Umbilical cord (tissue), 2 donors: ENCODE measurements around the gene KCNQ2. TPM values are rescaled to one million over a fixed set of nuclear protein-coding genes. Genes with fewer than 3 reads are reported as not detected.

Source experiments
- DNase-seq: peaks from one replicate; pipeline ENCODE4 v3.0.0-alpha.2; 2015; ENCODE audit warnings: low spot score
- total RNA-seq: library from RNA; depleted of rRNA; stranded (reverse); fragments of >200 nt; gene quantifications from one replicate; pipeline ENCODE4 v1.2.3, GENCODE V29; 2014; ENCODE audit warnings: low replicate concordance; ENCODE audit not compliant: insufficient read depth

Gene KCNQ2
- total RNA-seq, 1 donor from 2014 or later, result 0.96 TPM

DNA sequence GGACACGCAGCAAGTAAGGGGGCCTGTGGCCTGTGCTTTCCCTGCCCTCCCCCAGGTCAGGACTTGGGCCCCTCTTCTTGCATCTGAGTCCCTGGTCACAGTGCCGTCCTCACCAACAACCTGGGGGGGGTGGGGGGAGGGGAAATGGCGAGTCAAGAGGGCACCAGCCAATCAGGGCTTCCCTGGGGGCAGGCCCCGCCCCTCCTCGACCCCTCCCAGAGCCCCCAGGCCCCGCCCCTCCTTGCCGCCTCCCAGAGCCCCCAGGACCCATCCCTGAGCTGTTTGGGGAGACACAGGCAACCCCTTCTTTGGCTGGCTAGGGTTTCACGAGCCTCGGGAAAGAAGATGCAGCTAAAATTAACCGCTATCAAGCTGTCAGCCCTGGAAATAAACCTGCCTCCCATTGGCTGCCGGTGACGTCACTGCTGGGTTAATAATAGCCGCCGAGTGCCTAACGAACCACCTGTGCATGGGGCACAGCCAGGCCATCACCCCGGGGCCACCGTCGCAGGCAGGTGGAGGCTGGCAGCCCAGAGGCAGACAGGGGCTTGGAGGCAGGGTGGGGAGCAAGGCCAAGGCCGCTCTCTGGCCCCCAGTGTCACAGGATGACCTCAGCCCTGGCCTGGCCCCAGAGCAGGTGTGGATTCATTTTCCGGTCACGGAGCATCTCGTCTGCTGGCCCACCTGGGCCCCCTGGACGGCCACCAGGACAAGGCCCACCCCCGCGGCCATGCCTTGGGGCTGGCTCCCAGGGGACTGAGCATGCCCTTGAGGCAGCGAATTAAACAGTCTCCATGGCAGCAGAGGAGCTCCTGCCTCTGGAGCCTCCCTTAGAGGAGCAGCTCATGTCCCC lies 29.6 kb upstream of the KCNQ2 start:
- DNase-seq, result no peak

- no peak for DNase-seq
Observed at GRCh38 chr20:63500902-63501817, 28.7 kb upstream of the KCNQ2 start.

DNA sequence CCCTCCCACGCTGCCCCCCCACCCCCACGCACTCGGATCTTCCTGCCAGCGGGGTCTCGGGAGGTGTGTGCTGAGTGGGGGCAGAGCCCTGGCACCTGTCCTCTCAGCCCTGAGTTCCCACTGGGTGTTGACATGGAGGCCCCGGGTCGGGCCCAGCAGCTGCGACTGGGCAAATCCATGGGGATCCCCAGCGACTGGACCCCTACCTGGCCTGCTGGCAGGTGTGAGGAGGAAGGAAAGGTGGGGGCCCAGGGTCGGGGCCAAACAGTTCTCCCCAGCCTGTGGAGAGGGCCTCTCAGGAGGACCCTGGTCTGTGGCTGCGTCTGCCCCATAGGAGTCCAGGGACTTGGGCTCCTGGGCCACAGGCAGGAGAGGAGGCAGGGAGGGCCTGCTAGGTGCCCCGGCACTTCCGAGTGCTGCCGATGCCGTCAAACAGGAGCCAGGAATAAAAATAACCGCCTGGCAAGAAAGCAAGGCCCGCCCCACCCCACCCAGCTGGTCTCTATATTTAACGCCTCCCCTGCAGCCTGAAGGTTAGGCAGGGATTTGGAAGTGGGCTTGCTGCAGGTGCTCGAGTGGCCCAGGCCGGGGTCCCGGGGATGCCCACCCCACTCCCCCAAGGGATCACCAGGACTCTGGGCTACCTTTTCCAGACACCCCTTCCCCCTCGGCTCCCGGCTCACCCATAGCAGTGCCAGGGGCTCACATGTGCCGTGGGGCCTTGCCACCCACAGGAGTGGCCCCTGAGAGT lies 27.9 kb upstream of the KCNQ2 start:
- no peak for DNase-seq

- DNase-seq, result no peak
Observed at GRCh38 chr20:63499338-63499969, 27.0 kb upstream of the KCNQ2 start.

DNA sequence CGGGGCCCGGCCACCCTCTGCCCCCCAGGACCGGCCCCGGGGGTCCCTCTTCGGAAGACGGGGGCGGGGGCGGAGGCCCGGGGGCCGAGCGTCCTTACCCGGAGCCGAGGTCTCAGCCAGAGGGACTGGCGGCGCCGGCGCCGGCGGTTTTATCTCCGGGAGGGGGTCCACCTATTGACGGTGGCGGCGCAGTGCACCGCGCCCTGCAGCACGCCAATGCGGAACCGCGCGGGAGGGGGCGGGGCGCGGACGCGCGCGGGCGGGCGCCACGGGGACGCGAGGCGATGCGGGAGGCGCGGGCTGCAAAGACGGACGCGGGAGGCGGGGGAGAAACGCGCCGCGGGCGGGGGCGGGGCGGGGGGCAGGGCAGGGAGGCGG lies 26.5 kb upstream of the KCNQ2 start, which contains the start of gene EEF1A2:
Gene EEF1A2 (minus strand): TSS at position 124 of the 378 bp plus-strand sequence. CDS start 1,320 bp downstream, outside the sequence.
- DNase-seq, result no peak

- DNase-seq, result no peak
Observed at GRCh38 chr20:63497946-63498935, 25.8 kb upstream of the KCNQ2 start.

DNA sequence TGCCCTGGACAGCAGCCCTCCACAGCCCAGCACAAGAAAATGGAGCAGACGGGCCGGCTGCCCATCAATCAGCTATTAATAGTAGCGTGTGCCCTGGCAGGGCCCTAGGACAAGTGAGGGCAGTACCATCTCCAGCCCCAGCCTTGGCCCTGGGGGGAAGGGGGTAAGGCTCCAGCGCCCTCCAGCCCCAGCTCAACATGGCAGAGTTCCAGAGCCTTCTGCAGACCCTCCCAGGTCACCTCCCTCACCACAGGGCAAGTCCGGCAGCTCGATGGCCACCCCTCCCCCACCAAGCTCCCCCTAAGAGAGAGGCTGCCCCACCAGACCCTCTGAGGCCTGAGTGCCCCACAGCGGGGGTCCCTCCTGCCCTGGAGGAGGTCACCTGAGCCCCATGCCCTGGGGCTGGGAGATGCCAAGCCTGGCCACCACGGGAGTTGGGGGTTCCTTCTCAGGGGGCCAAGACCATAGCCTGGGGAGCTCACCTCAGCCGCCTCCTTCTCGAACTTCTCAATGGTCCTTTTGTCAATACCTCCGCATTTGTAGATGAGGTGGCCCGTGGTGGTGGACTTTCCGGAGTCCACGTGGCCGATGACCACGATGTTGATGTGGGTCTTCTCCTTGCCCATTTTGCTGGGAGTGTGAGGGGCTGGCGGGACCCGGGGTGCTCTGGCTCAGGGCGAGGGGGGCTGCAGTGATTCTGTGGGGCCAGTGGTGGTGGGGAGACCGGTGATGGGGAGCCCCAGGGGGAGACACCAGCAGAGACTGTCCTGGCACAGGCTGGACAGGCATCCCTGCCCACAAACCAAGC lies 24.9 kb upstream of the KCNQ2 start:
- no peak for DNase-seq

DNA sequence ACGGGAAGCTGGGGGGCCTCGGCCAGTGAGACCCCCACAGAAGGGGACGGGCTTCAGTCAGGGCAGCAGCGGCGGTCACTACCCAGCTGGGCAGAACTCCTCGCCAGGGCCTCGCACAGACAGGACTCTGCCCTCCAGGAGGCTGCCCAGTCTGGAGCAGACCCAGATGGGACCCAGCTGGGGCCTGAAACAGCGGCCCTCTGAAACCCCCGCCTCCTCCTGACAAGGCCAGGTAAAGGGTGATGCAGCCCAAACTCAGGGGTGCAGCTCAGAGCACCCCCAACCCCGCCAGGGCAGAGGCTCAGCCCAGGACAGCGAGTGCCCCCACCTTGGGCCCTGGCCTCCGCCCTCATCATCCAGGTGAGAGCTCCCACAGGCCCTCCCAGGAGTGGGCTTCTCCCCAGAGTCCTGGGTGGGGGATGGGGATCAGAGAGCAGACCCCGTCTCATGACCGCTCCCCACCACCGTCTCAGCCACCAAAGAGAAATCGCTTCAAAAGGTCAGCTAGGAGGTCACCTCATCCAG lies 24.2 kb upstream of the KCNQ2 start:
- DNase-seq, result no peak

DNA sequence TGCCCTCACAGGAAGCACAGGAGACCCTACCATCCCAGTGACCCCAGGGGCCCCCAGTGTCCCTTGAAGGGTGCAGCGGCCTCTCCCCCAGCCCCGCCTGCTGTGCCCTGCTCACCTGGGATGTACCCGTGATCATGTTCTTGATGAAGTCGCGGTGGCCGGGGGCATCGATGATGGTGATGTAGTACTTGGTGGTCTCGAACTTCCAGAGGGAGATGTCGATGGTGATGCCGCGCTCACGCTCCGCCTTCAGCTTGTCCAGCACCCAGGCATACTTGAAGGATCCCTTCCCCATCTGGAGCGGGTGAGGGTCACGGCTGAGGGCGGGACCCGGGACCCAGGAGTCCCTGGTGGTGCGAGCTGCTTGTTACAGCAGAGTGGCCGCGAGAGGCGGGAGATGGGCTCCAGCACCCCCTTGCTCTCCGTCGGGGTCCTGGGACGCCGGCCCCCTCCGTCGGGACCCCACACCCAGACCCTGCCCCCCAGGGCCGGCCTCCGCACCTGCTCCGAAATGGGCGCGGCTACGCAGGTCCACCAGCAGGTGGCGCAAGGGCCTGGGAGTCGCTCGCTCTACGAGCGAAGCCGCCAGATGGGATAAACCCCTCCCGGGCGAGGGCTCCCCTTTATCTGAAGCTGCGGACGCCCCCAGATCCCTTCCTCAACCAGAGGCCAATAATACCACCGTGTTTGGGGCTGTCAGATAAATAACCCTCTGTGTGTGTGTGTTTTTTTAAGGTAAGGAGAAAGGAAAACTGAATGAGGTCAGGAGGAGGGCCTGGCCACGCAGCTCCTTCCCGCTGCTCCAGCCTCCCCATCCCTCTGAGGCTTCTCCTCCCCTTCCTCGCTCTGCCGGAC lies 23.5 kb upstream of the KCNQ2 start:
- DNase-seq, result peak; percentile 43

DNA sequence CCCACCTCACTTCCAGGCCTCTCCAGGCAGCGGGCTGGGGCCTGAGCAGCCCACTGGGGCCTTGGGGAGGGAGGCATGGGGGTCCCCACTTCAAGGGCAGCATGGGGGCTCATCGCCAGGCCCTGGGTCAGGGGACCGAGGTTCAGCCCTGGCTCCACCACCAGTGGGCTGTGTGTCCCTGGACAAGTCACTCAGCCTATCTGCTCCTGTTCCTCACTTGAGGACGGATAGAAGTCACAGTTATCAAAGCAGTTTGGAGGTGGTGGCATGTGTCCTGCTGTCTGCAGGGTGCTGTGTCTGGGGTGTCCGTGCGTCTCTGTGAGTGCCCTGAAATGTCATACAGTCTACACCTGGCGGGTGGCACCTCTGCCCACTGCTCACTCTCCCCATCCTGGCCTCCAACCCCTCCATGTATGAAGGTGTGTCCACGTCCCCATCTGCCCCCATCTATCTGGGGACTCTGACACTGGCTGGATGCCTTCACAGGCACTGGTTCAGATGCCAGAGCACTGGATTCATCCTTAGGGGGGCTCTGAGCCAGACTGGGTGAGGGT lies 22.8 kb upstream of the KCNQ2 start:
- DNase-seq, result no peak

- DNase-seq, result no peak
Observed at GRCh38 chr20:63494420-63495166, 22.1 kb upstream of the KCNQ2 start.

DNA sequence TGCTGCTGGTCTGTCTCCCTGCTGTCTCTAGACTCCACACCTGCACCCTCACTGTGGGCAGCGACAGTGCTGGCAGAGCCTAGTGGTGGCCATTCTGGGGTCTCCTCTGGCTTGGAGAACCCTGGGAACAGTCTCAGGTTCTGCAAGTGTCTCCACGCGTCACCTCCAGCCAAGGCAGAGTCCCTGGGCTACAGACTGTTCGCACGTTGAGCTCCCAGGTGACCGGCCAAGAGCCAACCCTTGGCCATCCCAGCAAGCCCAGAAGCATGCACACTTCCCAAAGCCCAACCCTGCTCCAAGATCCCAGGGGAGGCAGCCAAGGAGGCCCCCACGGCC lies 21.6 kb upstream of the KCNQ2 start:
- DNase-seq, result no peak

DNA sequence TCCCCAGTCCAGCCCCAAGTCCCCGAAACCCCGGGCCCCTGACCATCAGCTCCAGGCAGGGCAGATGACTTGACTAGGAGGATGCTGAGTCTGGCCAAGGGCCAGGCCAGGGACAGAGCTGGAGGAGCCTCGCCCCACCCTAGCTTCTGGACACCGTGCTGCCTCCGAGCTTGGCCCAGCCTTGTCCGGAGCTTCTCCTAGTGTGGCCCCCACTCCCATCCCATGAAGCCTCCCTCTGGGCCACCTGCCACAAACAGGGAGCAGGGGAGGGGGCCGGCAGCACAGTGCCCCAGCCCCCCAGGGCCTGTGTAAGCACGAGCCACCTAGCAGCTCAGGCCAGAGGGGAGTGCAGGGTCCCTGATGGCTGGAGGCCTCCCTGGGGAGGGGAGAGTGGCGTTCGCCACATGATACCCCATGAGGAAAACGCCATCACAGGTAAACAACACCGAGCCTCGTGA lies 21.1 kb upstream of the KCNQ2 start:
- DNase-seq, result no peak

GRCh38 chr20:63492982-63493381 lies 20.5 kb upstream of the KCNQ2 start:
- no peak for DNase-seq

DNA sequence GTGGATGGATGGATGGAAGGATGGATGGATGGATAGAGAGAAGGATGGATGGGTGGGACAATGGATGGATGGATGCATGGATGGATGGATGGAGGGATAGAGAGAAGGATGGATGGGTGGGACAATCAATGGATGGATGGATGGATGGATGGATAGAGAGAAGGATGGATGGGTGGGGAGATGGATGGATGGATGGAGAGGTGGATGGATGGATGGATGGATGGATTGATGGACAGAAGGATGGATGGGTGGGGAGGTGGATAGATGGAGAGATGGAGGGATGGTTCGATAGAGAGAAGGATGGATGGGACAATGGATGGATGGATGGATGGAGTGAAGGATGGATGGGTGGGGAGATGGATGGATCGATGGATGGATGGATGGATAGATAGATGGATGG lies 20.1 kb upstream of the KCNQ2 start:
- DNase-seq, result no peak

DNA sequence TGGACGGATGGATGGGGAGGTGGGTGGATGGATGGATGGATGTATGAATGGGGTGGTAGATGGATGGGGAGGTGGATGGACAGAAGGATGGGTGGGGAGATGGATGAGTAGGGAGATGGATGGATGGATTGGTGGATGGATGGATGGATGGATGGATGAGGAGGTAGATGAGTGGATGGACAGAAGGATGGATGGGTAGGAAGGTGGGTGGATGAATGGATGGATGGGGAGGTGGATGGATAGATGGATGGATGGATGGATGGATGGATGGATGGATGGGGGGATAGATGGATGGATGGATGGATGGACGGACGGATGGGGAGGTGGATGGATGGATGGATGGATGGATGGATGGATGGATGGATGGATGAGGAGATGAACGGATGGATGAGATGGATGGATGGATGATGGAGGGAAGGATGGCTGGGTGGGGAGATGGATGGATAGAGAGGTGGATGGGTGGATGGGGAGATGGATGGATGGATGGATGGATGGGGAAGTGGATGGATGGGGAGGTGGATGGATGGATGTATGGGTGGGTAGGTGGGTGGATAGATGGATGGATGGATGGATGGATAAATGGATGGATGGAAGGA lies 19.3 kb upstream of the KCNQ2 start:
- no peak for DNase-seq

- DNase-seq, result no peak
Observed at GRCh38 chr20:63491078-63491477, 18.6 kb upstream of the KCNQ2 start.
